RWPE1 (cell line): ENCODE measurements around the gene ZRANB1.

Source experiments
- CTCF ChIA-PET: fragments of 350-600 bp; sonication (Branson Sonifier 250); formaldehyde crosslinking; extraction: SDS; loops from one replicate; lab custom pipeline; 2021; lab: Yijun Ruan, JAX
- POLR2A ChIA-PET: fragments of 400-600 bp; formaldehyde crosslinking; extraction: SDS; loops from one replicate; lab custom pipeline; 2020; ENCODE audit warnings: antibody characterized with exemption; ENCODE audit not compliant: low non-redundant PET; lab: Yijun Ruan, JAX
- DNase-seq: peaks from one replicate; pipeline ENCODE4 v3.0.0; 2012; ENCODE audit warnings: low spot score
- H3K27ac ChIP-seq: fragments of 450-650 bp; 2 replicates; pipeline ENCODE4 v1.5.1; 2017
- CTCF ChIP-seq: fragments of 450-650 bp; conservative IDR thresholded peaks from 2 replicates; pipeline ENCODE4 v1.5.1; 2017; ENCODE audit warnings: low read depth, mild to moderate bottlenecking

The ZRANB1 gene

GRCh38 chr10:125035588-125036295, 93.8 kb downstream of the ZRANB1 start:
- POLR2A ChIA-PET = interaction anchor here (0.8 kb wide), 1 partner anchor 10 kb away, joined by 3 read pairs; no protein-coding TSS in a partner anchor
- H3K27ac ChIP-seq = peak overlapping the region; percentile 77
- TF ChIP-seq CTCF = no peak
- CTCF ChIA-PET = interaction anchor here (0.5 to 1.8 kb wide), 4 partner anchors 10 to 25 kb away, joined by 3 to 5 read pairs (median 4); no protein-coding TSS in a partner anchor
- no peak for DNase-seq

DNA sequence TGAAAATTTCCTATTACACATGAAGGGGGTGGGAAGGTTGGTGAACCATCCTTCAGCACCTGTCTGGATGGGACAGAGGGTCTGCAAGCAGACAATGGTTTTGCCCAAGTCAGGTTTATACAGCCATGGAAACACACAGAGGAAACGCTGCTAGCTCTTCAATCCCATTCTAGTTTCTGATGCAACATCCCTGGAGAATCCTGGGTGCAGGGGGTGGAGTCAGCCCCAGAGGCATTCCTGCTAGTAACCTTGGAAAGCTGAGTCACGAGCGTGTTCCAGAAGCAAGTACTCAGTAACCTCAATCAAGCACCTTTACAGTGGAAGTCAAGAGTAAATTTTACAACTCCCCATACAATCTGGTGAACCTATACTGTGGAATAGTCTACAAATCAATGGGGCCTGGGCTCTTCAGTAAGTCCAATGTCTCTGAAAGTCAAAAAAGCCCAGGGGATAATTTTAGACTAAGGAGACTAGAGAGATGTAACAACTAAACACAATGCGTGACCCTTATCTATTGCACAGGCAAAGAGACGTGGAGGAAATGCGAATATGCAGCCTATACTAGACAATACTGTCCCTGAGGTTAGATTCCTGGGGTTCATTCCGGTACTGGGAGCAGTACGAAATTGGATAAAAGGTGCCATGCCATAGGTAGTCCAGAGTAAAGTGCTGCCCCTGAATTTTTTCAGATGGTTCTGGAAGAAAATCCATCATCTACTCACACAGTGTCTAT, 95.4 kb downstream of the ZRANB1 start:
- peak; percentile 97 for DNase-seq
- ChIA-PET CTCF (interaction anchor here (0.5 to 1.8 kb wide), 4 partner anchors 8 to 181 kb away, joined by 3 to 5 read pairs (median 3); no protein-coding TSS in a partner anchor), POLR2A (no interaction called here)
- no peak for TF ChIP-seq CTCF
- peak overlapping the region; percentile 77 for H3K27ac ChIP-seq
